Esophagus mucosa (tissue), 1 donor: ENCODE measurements around the gene ARHGEF38. TPM values are rescaled to one million over a fixed set of nuclear protein-coding genes. Genes with fewer than 3 reads are reported as not detected.
"Not testable (repeated sequence)": the region's sequence is repeated elsewhere in the genome, so short reads cannot be mapped to it uniquely, and the experiment has no call there.

ENCODE experiments used
- ATAC-seq: fragments of 200-7000 bp; cut with Tn5 transposase; one replicate; pipeline ENCODE4 v1.9.1; 2020
- total RNA-seq: library from RNA; stranded (reverse); gene quantifications from one replicate; pipeline ENCODE4 v1.2.4, GENCODE V29; 2023
- donor health status: DM: yes; HTN: yes; CAD: no.

ARHGEF38 gene
- total RNA-seq, 1 donor from 2014 or later, result 0.32 TPM

DNA sequence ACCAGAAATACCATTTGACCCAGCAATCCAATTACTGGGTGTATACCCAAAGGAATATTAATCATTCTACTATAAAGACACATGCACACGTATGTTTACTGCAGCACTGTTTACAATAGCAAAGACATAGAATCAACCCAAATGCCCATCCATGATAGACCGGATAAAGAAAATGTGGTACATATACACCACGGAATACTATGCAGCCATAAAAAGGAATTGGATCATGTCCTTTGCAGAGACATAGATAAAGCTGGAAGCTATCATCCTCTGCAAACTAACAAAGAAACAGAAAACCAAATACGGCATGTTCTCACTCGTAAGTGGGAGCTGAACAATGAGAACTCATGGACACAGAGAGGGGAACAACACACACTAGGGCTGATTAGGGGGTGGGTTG, 57.4 kb downstream of the ARHGEF38 start:
- not testable (repeated sequence) for ATAC-seq

- peak; percentile 83 for ATAC-seq
Observed at GRCh38 chr4:105613306-105613705, 60.9 kb downstream of the ARHGEF38 start.

DNA sequence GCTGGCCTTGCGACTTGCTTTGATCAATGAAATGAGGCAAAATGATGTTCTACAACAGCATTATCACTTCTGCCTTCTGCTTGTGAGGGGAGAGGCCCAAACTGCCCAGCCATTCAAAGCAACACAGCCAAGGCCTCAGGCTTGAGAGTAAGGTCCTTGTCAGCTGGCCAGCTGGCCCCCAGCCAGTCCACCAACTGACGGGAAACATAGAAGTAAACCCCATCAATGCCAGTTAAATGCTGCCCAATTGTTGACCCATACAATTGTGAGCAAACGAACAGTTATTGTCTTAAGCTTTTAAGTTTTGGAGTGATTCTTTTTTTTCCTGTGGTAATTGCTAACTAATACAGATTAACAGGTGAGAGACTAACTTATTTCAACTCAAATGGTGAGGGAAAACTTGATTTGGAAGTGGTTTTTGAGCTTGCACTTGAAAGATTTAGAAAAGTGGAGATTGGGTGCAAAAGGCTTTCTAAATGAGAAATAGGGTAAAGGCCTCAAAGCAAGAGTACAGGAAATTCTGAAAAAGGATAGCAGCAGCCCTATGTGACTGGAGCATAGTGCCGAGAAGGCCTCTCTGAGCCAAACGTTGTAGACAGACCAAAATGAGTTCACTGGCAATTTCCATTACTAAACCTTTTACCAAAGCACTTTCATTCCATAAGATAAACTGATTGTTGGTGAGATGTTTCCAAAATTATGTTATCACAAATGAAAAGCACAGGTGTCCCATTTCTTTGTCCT, 66.9 kb downstream of the ARHGEF38 start:
- ATAC-seq, result peak; percentile 41

- peak; percentile 68 for ATAC-seq
Observed at GRCh38 chr4:105620640-105621323, 68.4 kb downstream of the ARHGEF38 start.

GRCh38 chr4:105622269-105622668, 69.8 kb downstream of the ARHGEF38 start:
- peak; percentile 75 for ATAC-seq

GRCh38 chr4:105623099-105623498, 70.7 kb downstream of the ARHGEF38 start:
- no peak for ATAC-seq

DNA sequence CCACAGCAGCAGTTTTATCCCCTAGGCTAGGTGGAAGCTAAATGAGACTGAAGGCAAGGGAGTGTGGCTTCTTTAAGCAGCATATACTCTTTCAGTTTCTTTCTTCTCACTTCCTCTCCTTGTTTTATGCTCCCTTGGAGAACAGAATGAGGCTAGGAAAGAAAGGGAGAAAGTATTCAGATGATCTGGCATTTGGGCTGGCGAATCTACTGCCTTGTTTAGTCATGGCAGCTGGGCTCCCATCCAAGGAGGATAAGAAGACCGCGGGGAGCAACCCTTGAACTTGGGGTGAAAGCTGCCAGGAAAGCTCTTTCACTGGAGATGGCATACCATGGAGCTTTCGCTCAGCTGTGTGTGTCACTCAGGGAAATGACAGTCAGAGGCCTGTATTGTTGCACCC, 72.1 kb downstream of the ARHGEF38 start:
- ATAC-seq, result peak; percentile 81

- no peak for ATAC-seq
Observed at GRCh38 chr4:105625214-105625613, 72.8 kb downstream of the ARHGEF38 start.

- no peak for ATAC-seq
Observed at GRCh38 chr4:105626846-105627245, 74.4 kb downstream of the ARHGEF38 start.

GRCh38 chr4:105627620-105628019, 75.2 kb downstream of the ARHGEF38 start:
- no peak for ATAC-seq

DNA sequence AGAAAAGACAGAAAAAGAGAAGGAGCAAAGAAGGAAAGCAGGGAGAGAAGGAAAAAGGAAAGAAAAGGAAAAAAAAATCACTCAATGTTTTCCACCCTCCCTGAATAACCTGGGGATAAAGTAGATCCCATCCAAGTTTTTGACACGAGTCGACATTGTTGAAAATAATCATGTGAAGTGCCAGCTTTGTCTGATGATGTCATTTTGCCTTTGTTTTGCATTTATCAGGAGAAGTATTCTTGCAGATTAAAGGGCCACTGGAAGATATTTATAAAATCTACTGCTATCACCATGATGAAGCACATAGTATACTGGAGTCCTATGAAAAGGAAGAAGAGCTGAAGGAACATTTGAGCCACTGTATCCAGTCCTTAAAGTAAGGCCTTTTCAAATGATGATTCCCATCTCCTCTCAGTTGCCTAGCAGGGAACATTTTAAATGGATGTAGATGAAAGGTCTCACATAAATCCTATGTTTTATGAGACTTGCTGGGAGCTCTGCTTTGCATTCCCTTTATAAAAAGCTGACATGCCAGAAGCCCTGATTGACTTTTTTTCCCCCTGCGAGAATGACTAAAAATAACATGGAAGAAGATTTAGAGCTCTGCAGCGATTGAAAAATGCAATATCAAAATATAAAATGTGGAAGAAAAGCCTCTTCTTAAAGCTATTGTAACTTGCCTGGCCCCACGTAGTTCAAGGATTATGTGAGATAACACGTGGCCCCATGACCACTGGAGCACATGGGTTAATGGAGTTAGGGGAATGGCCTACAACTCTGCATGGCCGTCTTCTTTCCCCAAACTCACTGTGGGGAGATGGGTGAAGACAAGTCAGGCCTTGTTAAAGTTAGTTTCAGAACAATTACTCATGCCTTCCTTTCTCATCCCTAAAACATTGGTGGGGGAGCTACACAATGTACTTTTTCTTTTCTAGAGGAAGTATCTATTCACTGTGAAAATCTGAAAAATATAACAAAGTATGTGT, 78.5 kb downstream of the ARHGEF38 start:
- no peak for ATAC-seq

DNA sequence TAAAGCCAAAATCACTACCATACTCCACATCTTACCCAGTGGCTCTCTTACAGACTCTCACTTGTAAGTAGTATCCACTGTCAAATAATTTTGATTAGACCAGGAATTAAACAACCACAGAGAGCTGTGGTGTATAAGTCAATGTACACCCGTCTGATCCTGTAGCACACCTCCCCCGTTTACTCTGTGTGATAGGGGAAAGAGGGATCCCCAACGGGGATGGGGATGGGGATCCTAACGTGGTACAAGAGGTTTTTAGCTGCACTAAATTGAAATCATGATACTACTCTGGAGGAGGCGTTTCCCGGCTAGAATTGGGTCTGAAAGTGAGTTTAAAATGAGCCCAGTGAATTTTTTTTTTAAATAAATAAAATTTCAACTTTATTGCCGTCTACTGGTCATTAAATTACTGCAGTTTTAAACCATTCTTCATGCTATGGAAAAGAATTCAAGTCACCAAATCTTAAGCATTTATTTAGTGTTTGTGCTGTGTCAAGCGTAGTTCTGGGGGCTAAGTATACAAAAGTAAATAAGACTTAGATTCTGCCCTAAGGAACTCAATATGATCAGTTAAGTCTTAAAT, 79.5 kb downstream of the ARHGEF38 start:
- ATAC-seq, result no peak

DNA sequence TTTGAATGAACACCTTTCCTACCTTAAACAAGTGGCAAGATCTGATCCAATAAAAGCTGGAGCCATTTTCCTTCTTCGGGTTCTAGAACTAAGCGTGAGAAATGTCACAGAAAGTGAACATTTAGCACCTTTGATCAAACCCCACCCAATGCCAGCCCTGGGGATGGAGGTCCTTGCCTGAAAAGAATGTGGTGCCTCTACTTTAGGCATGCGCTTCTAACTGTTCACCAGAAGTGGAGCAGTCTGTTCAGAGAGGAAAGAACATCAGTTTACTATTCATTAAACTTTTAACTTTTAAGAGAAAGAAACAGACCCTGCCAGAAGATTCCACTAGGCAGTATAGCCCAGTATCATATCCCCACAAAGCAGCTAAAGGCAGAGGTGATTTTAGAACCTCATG, 80.2 kb downstream of the ARHGEF38 start:
- peak; percentile 25 for ATAC-seq

DNA sequence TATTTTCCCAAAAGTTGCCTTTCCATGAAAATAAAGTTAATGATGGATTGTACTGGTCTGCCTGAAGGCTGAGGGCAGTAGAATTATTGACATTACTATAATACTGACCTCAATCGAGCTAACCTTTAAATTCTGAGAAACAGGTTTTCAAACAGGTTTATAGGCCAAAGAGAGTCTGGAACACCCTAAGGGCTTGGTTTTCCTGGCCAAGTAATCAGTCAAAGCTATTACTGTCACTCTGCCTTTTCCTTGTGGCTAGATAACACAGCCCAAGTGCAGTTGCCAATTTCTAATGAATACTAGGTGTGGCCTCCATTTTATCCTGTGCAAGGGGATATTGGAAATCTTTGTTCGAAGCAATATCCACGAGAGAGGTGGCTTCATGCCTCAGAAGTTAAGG, 80.8 kb downstream of the ARHGEF38 start:
- ATAC-seq, result peak; percentile 84

DNA sequence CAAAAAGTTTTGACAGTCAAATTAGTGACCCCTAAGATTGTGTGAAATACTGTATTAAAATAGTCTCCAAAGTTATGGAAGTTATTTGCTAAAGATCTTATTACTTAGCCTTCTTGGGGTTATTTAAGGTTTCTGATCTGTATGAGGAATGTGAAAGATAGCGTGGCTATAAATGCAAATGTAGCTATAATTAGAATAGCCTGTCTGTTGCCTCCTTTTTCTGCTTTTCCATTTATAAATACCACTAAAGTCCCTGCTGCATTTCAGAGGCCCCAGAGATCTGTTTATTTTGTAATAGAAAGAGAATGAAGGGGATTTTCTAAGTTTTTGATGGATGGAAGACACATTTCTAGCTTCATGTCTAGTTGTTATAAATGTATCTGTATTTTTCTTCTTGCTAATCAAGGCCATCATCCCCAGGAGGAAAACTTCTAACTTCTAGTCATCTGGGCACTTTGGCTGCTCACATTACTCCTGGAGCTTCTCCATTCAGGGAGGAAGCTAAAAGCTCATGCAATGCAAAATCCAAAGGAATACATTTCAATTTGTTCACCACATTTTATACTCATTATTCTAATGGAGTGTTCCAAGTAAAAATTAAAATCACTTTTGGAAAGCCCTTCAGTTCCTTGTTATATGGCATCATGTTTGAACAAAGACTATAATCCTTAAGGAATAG, 82.1 kb downstream of the ARHGEF38 start:
- ATAC-seq, result no peak

- peak; percentile 59 for ATAC-seq
Observed at GRCh38 chr4:105637408-105638176, 85.2 kb downstream of the ARHGEF38 start.

GRCh38 chr4:105641845-105642244, 89.4 kb downstream of the ARHGEF38 start:
- ATAC-seq, result no peak

DNA sequence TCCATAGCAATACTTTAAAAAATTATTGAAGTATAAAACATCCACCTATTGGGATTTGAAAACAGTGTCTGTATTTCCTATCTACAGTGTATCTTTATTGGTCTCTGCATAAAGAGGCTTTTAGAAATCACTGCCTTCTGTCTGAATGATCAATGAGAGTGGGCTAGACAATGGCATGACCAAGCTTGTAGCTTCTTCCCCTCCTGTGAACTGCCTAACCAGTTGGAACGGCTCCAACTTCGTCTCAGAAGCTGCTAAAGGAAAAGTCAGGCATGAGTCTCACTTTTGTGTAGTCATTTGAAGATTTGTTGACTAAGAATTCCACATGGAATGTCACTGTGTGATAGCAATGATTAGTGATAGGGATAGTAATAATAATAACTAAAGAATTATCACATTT, 91.8 kb downstream of the ARHGEF38 start:
- no peak for ATAC-seq

DNA sequence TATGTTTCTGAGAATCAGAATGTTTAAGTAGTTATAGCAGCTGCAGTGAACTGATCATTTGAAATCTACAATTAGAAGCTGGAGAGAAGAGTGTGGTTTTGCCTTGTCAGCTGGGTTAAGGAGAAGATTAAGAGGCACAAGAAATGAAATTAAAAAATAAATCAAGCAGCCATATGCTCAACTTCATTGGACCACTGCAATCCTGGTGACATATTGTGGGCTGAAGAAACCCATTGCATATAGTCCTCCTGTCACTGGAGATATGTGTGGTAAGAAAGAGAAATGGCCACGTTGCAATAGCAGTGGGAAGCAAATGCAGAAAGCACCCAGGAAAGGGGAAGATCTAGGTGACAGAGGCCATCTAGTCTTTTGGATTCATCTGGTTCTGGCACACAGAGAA, 93.0 kb downstream of the ARHGEF38 start:
- no peak for ATAC-seq

DNA sequence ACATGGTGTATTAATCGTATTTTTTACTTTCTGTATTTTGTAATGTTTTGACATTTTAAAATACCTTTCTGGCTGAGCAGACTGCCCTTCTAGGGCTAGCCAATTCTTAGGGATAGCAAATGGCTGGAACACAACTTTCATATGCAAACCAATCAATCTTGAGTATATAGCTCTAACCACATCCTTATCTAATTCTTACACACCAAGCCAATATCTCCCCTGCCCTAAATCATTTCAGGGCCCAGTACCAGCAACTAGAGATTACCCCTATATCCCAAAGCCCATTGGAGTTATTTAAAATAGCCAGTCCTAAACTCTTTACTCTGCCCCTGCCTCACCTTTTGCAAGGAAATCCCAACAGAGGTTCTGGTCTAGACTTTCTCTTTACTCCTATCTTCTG, 97.8 kb downstream of the ARHGEF38 start:
- ATAC-seq, result no peak

DNA sequence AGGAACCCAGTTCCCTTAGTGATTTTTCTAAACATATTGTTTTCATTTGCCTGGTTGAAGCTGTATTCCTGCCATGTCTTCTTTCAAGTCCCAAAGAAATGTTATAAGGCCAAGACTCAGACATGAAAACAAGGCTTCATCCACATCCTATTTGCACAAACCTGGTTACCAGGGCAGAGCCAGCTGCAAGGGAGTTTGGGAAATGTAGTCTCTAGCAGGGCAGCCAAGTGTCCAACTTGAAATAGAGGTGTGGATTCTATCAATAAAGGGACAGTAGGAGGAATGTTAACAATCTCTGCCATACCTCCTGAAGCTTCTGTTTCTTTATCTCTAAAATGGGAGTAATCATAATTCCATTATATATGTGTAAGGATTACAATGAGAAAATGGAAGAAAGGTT, 99.5 kb downstream of the ARHGEF38 start:
- ATAC-seq, result no peak
